Head of caudate nucleus (tissue), 42 donors: ENCODE measurements around the gene FAM90A1.
"Not testable (repeated sequence)": the region's sequence is repeated elsewhere in the genome, so short reads cannot be mapped to it uniquely, and the experiment has no call there.

Experiments used
- DNase-seq, 42 donors: peaks; one replicate each; pipeline versions ENCODE4 v3.0.0 to v3.0.0-alpha.2; 2020 to 2021; ENCODE audit warnings: mixed read lengths in 7 of 42
- intact Hi-C: fragments of 100-400 bp; cut with DNase I; formaldehyde crosslinking; loops from one replicate; pipeline ENCODE4 v1.15.0; 2022

The FAM90A1 gene

GRCh38 chr12:8184206-8184605 lies 43.2 kb downstream of the FAM90A1 start:
- intact Hi-C loops, DNase-seq: not testable (repeated sequence)

- intact Hi-C loops, DNase-seq: not testable (repeated sequence)
These were observed 44.1 kb downstream of the FAM90A1 start for GRCh38 chr12:8183346-8183745.

DNA sequence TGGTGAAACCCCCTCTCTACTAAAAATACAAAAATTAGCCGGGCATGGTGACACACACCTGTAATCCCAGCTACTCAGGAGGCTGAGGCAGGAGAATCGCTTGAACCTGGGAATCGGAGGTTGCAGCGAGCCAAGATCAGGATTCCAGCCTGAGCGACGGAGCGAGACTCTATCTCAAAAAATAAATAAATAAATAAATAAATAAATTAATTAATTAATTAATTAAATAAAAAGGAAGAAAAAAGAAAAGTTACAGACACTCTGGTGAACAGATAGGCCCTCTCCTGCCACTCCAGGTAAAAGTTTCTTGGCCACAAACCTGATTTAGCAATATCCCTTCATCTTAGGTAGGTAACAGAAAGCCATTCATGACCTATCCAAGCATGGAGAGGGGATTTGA lies 44.5 kb downstream of the FAM90A1 start:
- intact Hi-C loops, DNase-seq: not testable (repeated sequence)

DNA sequence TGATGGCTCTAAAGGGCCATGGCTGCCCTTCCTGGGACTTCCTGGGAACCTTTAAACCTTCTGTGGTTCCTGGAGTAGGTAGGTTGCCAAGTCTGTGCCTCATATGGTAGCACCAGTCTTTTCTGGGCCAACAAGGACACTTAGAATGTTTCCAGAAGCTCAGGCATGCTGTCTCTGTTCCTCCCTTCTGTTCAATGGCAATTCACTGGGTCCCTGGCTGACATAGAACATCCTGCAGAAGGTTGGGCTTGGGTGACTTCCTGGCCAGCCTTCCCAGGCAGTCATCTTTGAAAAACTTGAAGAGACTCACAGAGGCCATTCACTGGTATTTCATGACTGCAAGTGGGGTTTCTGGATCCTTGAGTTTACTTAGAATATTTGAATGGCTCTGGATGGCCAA lies 46.1 kb downstream of the FAM90A1 start:
- DNase-seq, intact Hi-C loops: not testable (repeated sequence)

- intact Hi-C loops, result not testable (repeated sequence)
- DNase-seq, result peak; percentile 52 to 93 (median 84)
These were observed 47.3 kb downstream of the FAM90A1 start for GRCh38 chr12:8179989-8180585.

DNA sequence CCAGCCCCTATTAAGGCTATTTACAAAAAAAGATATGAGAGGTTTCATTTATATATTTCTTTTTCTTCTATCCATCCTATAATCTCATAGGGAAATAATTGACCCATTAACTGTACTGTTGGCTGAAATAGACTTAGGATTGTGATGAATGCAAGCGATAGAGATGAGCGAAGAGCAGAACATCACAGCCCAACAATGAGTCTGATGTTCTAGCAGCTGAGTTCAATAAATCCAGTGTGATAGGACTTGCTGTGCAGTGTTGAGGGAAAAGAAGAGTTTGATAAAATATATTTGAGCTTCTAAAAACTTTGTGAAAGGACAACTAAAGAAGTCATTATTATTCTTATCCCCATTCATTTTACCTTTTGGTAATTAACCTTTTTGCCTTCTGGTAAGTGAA lies 54.5 kb downstream of the FAM90A1 start:
- peak in 1 of 42 donors; percentile 9 for DNase-seq

More for the DNA sequence above, 54.5 kb downstream of the FAM90A1 start:
- intact Hi-C loops, result not testable (repeated sequence)
